HL-60 (cell line): ENCODE results near the gene CXorf66.

Source experiments
- CTCF ChIP-seq: IDR thresholded peaks from one replicate; pipeline ENCODE4 v1.5.1; 2011; ENCODE audit warnings: low read length, control low read depth, inconsistent platforms; ENCODE audit not compliant: insufficient read depth
- GABPA ChIP-seq: IDR thresholded peaks from 2 replicates; pipeline ENCODE4 v1.6.1; 2012; ENCODE audit warnings: low read depth
- POLR2AphosphoS5 ChIP-seq: IDR thresholded peaks from 2 replicates; pipeline ENCODE4 v1.6.1; 2012; ENCODE audit warnings: low read depth
- REST ChIP-seq: IDR thresholded peaks from 2 replicates; pipeline ENCODE4 v1.6.1; 2012; ENCODE audit warnings: low read depth; ENCODE audit not compliant: insufficient replicate concordance
- SPI1 ChIP-seq: IDR thresholded peaks from 2 replicates; pipeline ENCODE4 v1.6.1; 2012; ENCODE audit warnings: low read depth, mild to moderate bottlenecking, borderline replicate concordance

GRCh38 chrX:139972113-139972512 is 6.8 kb upstream of the CXorf66 start:
- TF ChIP-seq CTCF (no peak), POLR2AphosphoS5 (no peak), REST (no peak), SPI1 (no peak), GABPA (no peak)
